ENCODE results near the gene APCDD1L.

DNA sequence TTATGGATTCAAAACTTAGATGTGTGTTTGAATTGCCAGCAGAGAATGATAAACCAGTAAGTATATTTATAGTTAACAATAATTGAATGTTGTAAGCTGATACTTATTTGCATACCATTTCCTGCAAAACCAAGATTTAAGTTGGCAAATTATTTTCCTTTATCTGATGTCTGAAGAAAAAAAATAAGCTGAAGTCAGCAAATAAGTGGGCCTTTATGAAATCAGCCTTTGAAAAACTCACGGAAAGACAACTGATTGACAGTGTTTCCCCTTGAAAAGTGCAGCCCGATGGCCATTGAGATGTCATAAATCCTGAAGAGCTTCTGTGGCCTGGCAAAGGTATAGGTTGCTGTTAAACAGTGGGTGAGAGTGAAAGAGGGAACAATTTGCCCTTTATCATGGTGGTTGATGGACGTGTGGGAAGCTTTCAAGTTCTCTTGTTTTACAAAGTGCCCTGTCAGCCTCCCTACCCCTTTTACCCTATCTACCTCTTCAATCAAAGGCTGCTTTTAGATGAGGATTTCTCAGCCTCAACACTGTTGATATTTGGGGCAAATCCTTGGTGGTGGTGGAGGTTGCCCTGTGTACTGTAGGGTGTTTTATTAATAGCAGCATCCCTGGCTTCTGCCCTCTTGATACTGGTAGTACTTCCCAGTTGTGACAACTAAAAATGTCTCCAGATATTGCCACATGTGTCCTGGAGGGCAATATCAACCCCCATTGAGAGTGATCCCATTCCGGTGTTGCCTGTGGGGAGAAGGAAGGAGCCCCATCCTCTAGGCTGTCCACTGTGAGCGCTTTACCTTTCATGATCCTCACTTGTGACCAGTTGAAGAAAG is 76.0 kb downstream of the APCDD1L start:
- TF ChIP-seq, protein P1, sequence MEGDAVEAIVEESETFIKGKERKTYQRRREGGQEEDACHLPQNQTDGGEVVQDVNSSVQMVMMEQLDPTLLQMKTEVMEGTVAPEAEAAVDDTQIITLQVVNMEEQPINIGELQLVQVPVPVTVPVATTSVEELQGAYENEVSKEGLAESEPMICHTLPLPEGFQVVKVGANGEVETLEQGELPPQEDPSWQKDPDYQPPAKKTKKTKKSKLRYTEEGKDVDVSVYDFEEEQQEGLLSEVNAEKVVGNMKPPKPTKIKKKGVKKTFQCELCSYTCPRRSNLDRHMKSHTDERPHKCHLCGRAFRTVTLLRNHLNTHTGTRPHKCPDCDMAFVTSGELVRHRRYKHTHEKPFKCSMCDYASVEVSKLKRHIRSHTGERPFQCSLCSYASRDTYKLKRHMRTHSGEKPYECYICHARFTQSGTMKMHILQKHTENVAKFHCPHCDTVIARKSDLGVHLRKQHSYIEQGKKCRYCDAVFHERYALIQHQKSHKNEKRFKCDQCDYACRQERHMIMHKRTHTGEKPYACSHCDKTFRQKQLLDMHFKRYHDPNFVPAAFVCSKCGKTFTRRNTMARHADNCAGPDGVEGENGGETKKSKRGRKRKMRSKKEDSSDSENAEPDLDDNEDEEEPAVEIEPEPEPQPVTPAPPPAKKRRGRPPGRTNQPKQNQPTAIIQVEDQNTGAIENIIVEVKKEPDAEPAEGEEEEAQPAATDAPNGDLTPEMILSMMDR (IDR thresholded peaks at IDR 0.05; ENCODE audit: insufficient read depth, low read length, poor library complexity, severe bottlenecking) = no peak
- no peak for TF ChIP-seq EZH2phosphoT487 (conservative IDR thresholded peaks at IDR 0.05; ENCODE audit: low read length)
